ENCODE measurements around the gene CAPS.
"Not testable (repeated sequence)": the region's sequence is repeated elsewhere in the genome, so short reads cannot be mapped to it uniquely, and the experiment has no call there.

Gene CAPS

GRCh38 chr19:5958074-5958850 lies 44.2 kb downstream of the CAPS start:
- Histone ChIP-seq H3K9me3 (no peaks in the 10 kb centered on the region), H3K4me1 (ENCODE audit: control insufficient read depth in 1 of 2, insufficient read depth in 1 of 2, low read depth in 1 of 2, low read length in 1 of 2) (peaks cover 16 to 27% of the 10 kb centered on the region in 2 experiments), H3K27ac (no peak overlapping the region), H3K36me3 (peaks cover 15% of the 10 kb centered on the region), H3K4me3 (ENCODE audit: low read depth in 1 of 2, low read length in 1 of 2) (no peak overlapping the region), H3K27me3 (no peaks in the 10 kb centered on the region)
- TF ChIP-seq CTCF (IDR thresholded peaks at IDR 0.05) = no peak

GRCh38 chr19:5958851-5959122 lies 44.7 kb downstream of the CAPS start:
- peaks cover 15% of the 10 kb centered on the region for H3K36me3 ChIP-seq
- no peak overlapping the region for H3K4me3 ChIP-seq (ENCODE audit: low read depth in 1 of 2, low read length in 1 of 2)
- no peak for TF ChIP-seq CTCF (IDR thresholded peaks at IDR 0.05)
- peaks cover 14 to 22% of the 10 kb centered on the region in 2 experiments for H3K4me1 ChIP-seq (ENCODE audit: control insufficient read depth in 1 of 2, insufficient read depth in 1 of 2, low read depth in 1 of 2, low read length in 1 of 2)
- no peaks in the 10 kb centered on the region for H3K27me3 ChIP-seq
- H3K27ac ChIP-seq = no peak overlapping the region
- no peaks in the 10 kb centered on the region for H3K9me3 ChIP-seq

GRCh38 chr19:5959260-5960004 lies 45.4 kb downstream of the CAPS start:
- TF ChIP-seq CTCF (IDR thresholded peaks at IDR 0.05) = no peak
- H3K27me3 ChIP-seq = no peaks in the 10 kb centered on the region
- H3K4me1 ChIP-seq (ENCODE audit: control insufficient read depth in 1 of 2, insufficient read depth in 1 of 2, low read depth in 1 of 2, low read length in 1 of 2) = peaks cover 14 to 16% of the 10 kb centered on the region in 2 experiments
- peaks cover 16% of the 10 kb centered on the region for H3K36me3 ChIP-seq
- no peaks in the 10 kb centered on the region for H3K9me3 ChIP-seq
- H3K27ac ChIP-seq = no peak overlapping the region
- no peak overlapping the region for H3K4me3 ChIP-seq (ENCODE audit: low read depth in 1 of 2, low read length in 1 of 2)

- no peak overlapping the region for H3K27ac ChIP-seq
Measured at GRCh38 chr19:5960005-5961001, 46.2 kb downstream of the CAPS start.

GRCh38 chr19:5961641-5961968 lies 47.6 kb downstream of the CAPS start:
- Histone ChIP-seq H3K4me1 (ENCODE audit: control insufficient read depth in 1 of 2, insufficient read depth in 1 of 2, low read depth in 1 of 2, low read length in 1 of 2) (peaks cover 14 to 15% of the 10 kb centered on the region in 2 experiments), H3K27ac (peak overlapping the region; percentile 68)
- H3K4me3 ChIP-seq (ENCODE audit: low read depth in 1 of 2, low read length in 1 of 2) = not testable (repeated sequence)

More at GRCh38 chr19:5960005-5961001, 46.2 kb downstream of the CAPS start:
- Histone ChIP-seq H3K9me3 (no peaks in the 10 kb centered on the region), H3K36me3 (peaks cover 24% of the 10 kb centered on the region), H3K4me1 (ENCODE audit: control insufficient read depth in 1 of 2, insufficient read depth in 1 of 2, low read depth in 1 of 2, low read length in 1 of 2) (peaks cover 14 to 15% of the 10 kb centered on the region in 2 experiments), H3K4me3 (ENCODE audit: low read depth in 1 of 2, low read length in 1 of 2) (no peak overlapping the region), H3K27me3 (no peaks in the 10 kb centered on the region)
- TF ChIP-seq CTCF (IDR thresholded peaks at IDR 0.05) = no peak

More at GRCh38 chr19:5961641-5961968, 47.6 kb downstream of the CAPS start:
- not testable (repeated sequence) for H3K27me3 ChIP-seq, H3K9me3 ChIP-seq
- H3K36me3 ChIP-seq = peaks cover 30% of the 10 kb centered on the region

Measured in neutrophil (primary cell).